ENCODE data around the gene FRAS1.
"Not testable (repeated sequence)": the region's sequence is repeated elsewhere in the genome, so short reads cannot be mapped to it uniquely, and the experiment has no call there.

The FRAS1 gene

DNA sequence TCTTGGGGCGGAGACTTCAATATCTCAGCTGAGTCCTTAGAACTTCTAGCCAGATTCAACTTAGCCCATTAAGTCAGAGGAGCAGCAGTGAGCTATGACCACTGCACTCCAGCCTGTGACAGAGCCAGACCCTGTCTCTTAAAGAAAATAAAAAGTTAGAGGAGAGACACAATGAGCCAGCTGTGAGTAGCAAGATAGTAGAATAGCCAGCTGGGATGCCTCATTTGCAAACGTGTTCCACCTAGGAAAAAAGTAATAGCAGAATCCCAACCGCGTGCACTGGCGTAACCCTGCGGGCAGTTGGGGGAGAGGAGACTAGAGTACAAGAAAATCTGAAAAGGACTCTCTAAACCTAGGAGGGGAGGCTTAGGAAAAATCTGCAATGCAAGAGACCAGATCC is 361.3 kb downstream of the FRAS1 start:
- in situ Hi-C loops (cut with HindIII; ENCODE audit: low sequenced_read_pairs): no loop called here

- in situ Hi-C loops (cut with HindIII; ENCODE audit: low sequenced_read_pairs): no loop called here
These were observed 366.7 kb downstream of the FRAS1 start for GRCh38 chr4:78423790-78424189.

DNA sequence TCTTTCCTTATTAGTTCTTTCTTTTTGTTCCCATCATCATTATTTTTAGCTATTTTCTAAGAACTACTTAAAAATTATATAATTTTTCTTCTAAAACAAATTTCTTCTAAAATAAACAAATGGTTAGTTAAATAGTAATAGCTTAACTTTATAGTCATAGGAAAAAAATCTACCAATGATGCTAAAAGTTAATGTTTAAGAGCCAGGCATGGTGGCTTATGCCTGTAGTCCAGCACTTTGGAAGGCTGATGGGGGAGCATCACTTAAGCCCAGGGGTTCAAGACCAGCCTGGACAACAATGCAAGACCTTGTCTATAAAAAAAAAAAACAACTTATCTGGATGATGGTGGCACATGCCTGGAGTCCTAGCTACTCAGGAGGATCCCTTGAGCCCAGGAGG is 367.3 kb downstream of the FRAS1 start:
- in situ Hi-C loops (cut with HindIII; ENCODE audit: low sequenced_read_pairs): no loop called here

DNA sequence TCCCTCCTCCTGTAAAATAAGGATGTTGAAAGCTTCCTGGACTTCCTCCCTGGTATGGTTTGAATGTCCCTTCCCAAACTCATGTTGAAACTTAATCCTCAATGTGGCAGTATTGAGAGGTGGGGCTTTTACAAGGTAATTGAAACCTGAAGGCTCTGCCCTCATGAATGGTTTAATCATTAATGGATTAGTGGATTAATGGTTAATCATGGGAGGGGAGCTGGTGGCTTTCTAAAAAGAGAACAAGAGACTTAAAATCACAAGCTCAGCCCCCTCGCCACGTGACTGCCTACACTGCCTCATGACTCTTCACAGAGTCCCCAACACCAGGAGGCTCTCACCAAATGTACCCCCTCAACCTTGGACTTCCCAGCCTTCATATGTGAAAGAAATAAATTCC is 369.8 kb downstream of the FRAS1 start:
- in situ Hi-C loops (cut with HindIII; ENCODE audit: low sequenced_read_pairs): no loop called here

- in situ Hi-C loops (cut with HindIII; ENCODE audit: low sequenced_read_pairs): no loop called here
These were observed 371.9 kb downstream of the FRAS1 start for GRCh38 chr4:78428996-78429395.

DNA sequence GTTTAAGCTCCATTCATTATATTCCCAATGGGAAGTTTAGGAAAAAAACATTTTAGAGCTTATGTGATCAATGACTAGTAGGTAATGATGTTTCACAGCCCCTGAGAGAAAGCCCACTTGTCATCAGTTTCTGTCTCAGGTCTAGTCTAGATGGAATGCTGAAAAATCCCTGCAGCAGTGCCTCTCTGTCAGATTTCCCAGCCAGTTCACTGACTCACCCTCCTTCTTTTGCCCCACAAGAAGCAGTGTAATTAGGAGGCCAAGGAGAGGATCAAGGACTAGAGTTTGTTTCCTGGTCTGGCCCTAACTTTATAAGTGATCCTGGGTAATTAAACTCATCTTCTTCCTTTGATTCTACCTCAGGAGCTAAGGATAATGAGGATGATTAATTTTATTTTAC is 375.8 kb downstream of the FRAS1 start:
- in situ Hi-C loops (cut with HindIII; ENCODE audit: low sequenced_read_pairs): no loop called here

DNA sequence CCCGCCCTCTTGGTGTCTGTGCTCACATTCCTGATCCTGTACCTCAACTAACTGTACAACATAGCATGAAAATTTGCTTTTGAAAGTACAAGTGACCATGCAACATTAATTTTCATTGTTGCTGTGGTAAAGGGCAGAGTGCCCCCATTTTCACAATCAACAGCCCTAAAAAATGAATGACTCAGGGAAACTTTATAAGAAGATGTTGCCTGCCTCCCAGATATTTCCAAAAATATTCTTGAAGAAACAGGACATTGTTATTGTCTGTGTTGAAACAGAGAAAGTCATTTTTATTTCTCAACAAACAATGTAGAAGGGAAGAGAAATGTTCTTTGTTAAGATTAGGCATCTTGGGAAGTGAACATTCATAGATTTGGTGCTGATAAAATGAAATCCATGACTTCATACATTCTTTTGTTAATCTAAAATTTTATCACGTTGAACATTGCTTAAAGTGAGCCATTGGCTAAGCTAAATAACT is 380.5 kb downstream of the FRAS1 start:
- in situ Hi-C loops (cut with HindIII; ENCODE audit: low sequenced_read_pairs): no loop called here

DNA sequence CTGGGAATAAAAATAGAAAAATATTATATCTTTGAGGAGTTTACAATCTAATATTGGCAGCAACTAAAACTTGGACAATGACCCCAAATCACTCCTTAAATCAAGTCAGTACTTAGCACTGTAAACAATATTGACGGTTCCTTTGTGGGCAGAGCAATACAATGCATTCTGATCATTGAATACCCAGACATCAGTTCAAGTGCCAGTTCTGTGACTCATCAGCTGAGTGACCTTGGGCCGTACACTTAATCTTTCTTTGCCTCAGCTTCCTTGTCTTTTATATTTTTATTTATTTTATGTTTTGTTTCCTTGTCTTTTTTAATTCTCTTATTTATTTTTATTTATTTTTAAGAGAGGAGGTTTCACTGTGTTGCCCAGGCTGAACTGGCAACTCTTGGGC is 382.2 kb downstream of the FRAS1 start:
- in situ Hi-C loops (cut with HindIII; ENCODE audit: low sequenced_read_pairs): no loop called here

GRCh38 chr4:78441756-78442155 is 384.6 kb downstream of the FRAS1 start:
- in situ Hi-C loops (cut with HindIII; ENCODE audit: low sequenced_read_pairs): no loop called here

DNA sequence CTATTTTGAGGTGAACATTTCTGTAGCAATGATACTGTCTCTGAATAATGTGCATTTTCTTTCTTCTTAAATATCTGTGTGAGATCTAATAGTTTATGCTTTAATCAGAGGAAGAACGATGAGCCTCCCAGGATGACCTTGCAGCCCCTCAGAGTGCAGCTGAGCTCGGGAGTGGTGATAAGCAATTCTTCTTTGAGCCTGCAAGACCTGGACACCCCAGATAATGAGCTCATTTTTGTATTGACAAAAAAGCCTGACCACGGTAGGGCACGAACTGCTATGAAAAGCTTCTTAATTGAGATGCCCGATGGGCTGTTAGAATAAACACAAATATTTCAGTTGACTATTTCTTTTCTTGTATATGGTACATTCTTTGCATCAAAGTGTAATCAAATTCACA is 389.5 kb downstream of the FRAS1 start:
- in situ Hi-C loops (cut with HindIII; ENCODE audit: low sequenced_read_pairs): no loop called here

DNA sequence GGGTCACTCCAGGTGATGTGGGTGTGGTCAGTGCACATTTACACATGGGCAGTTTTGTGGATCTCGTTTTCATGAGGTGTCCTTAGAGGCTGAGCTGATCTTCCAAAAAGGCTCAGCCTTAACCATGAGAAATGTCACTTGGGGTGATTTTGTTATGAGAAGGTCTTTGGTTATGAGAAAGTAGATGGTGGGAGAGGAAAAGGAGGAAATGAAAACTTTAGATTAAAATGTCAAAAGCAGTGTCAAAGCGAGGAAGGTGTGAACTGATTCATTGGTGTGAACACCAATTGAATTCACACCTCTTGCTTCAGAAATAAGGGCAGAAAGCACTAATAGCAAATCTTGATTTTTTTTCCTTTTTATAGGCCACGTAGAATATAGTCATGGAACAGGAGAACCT is 394.3 kb downstream of the FRAS1 start:
- in situ Hi-C loops (cut with HindIII; ENCODE audit: low sequenced_read_pairs): no loop called here

DNA sequence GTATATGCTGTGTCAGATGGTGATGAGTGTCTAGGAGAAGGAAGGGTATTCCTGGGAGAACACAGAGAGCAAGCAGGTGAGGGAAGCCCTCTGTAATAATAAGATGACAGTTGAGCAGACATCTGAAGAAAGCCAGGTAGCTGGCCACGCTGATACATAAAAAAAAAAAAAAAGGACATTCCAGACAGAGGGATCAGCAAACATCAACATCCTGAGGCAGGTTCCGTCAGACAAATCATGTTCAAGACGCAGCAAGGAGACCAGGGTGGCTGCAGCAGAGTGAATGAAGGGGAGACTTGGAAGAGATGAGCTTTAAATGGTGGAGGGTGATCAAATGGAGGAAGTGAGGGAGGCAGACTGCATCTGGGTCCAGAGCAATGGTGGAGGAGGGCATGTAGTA is 396.9 kb downstream of the FRAS1 start:
- in situ Hi-C loops (cut with HindIII; ENCODE audit: low sequenced_read_pairs): no loop called here

DNA sequence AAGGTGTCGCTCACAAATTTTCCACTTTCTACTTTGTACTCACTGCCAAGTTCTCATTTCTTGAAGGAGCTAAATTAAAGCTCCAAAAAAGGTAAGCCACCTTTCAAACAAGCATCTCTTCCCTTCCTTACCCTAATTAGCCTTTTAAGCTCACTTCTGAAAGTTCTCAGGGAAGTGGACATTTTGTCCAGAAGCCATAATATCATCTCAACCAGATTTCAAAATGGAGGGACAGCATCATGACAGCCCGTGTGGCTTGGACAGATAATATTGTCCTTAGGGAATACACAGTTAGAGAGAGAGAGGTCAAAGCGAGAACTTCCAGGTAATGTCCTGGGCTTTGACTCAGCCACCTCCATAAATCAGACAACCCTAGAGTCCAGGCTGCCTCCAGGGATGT is 400.6 kb downstream of the FRAS1 start:
- in situ Hi-C loops (cut with HindIII; ENCODE audit: low sequenced_read_pairs): no loop called here

DNA sequence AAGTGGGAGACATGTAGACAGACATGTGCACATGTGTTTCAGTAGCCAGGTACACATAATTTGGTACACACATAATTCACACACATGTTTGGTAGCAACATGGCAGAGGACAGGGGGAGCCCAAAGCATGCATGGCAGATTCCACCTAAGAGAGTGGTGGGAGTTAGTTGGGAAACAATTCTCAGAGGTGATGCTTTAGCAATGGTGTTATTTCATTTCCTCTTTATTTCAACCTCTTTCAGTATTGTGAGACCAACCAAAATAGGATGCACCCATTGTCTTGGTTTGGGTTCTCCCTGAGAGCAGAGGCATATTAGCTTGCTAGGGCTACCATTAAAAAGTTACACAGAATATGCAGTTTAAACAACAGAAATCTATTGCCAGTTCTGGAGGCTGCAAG is 402.2 kb downstream of the FRAS1 start:
- in situ Hi-C loops (cut with HindIII; ENCODE audit: low sequenced_read_pairs): no loop called here

DNA sequence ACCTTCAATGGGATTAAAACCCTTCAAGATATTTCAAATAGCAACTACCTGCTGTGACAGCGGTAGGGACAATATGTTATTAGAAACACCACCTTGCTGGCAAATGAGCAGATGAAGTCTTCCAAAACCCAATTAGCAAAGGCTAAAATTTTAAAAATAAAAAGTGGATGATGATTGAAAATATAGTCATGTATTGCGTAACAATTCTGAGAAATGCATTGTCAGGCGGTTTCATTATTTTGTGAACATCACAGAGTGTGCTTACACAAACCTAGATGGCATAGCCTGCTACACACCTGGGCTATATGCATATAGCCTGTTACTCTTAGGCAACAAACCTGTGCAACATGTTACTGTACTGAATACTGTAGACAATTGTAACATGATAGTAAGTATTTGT is 403.2 kb downstream of the FRAS1 start:
- in situ Hi-C loops (cut with HindIII; ENCODE audit: low sequenced_read_pairs): no loop called here

- in situ Hi-C loops (cut with HindIII; ENCODE audit: low sequenced_read_pairs): no loop called here
These were observed 407.1 kb downstream of the FRAS1 start for GRCh38 chr4:78464265-78464664.

DNA sequence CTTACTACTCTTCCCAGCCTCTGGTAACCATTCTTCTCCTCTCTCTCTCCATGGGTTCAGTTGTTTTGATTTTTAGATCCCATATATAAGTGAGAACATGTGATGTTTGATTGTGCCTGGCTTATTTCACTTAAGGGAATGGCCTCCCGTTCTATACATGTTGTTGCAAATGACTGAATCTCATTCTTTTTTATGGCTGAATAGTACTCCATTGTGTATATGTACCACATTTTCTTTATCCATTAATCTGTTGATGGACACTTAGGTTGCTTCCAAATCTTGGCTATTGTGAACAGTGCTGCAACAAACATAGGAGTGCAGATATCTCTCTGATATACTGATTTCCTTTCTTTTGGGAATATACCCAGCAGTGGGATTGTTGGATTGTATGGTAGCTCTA is 410.1 kb downstream of the FRAS1 start:
- in situ Hi-C loops (cut with HindIII; ENCODE audit: low sequenced_read_pairs): not testable (repeated sequence)

DNA sequence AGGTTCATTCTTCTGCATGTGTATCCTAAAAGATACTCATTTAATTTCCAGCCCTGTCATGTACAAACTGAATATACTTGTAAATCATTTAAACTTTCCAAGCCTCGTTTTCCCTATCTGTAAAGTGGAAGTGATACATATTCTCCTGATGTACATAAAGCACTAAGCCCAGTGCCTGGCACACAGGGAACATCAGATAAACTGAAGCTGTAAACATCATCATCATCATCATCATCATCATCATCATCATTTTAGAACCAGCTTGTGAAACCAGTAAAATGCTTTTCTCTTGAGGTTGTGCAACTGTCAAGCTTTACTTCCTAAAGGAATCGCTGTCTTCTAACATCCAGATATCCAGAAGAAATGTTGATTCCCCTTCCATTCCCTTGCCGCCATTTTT is 411.1 kb downstream of the FRAS1 start:
- in situ Hi-C loops (cut with HindIII; ENCODE audit: low sequenced_read_pairs): no loop called here

DNA sequence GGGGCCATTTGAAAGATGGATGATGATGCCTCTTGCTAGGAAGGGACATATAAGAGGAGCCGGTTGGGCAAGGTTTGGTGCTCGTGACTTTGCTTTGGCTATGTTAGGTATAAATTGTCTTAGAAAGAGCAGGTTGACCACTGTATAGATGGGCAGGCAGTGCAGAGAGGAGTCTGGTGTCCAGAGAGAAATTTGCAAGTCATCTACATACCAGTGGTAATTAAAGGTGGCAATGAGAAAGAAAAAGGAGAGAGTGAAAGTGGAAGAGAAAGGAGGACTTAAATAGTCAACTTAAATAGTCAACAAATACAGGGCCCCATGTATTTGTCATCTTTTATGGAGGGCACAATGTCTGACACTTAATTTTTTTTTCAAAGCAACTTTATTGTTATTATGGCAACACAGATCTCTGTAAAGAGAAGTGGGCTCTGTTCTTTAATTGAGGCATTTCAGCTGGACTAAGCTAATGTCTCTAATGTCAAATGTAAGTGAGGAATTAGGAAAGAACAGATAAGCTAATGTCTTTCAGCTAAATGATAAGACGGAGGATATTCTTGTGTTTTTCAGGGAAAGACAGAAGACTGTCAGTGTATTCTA is 419.1 kb downstream of the FRAS1 start:
- in situ Hi-C loops (cut with HindIII; ENCODE audit: low sequenced_read_pairs): no loop called here

GRCh38 chr4:78477276-78477675 is 420.2 kb downstream of the FRAS1 start:
- in situ Hi-C loops (cut with HindIII; ENCODE audit: low sequenced_read_pairs): no loop called here

GRCh38 chr4:78478523-78478922 is 421.4 kb downstream of the FRAS1 start:
- in situ Hi-C loops (cut with HindIII; ENCODE audit: low sequenced_read_pairs): no loop called here

DNA sequence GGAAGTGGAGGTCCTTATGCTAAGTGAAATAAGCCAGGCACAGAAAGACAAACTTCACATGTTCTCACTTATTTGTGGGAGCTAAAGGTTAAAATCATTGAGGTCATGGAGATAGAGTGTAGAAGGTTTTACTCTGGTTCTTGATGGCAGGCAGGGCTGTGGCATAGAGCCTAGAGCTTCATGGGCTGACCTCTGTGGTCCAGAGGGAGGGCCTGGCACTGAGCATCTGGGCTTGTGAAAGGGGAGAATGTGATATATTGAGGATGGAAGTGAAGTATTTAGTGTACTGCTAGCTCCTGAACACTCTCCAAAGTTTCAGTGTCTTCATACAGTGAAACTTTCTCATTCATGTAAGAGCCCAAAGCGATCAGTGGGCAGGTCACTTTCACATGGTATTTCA is 423.2 kb downstream of the FRAS1 start:
- in situ Hi-C loops (cut with HindIII; ENCODE audit: low sequenced_read_pairs): no loop called here

GRCh38 chr4:78481180-78481579 is 424.1 kb downstream of the FRAS1 start:
- in situ Hi-C loops (cut with HindIII; ENCODE audit: low sequenced_read_pairs): no loop called here

All from DLD1 (cell line).